HL-60/S4 treated with retinoic acid at 250 ng/mL for 4 days and 3 days (cell line): ENCODE measurements around the gene WNK2.

ENCODE experiments used
- in situ Hi-C: fragments of 300-500 bp; cut with MboI; formaldehyde crosslinking; loops from 2 replicates; pipeline ENCODE4 v1.7.0; 2022; ENCODE audit warnings: low sequenced_read_pairs

WNK2 gene

DNA sequence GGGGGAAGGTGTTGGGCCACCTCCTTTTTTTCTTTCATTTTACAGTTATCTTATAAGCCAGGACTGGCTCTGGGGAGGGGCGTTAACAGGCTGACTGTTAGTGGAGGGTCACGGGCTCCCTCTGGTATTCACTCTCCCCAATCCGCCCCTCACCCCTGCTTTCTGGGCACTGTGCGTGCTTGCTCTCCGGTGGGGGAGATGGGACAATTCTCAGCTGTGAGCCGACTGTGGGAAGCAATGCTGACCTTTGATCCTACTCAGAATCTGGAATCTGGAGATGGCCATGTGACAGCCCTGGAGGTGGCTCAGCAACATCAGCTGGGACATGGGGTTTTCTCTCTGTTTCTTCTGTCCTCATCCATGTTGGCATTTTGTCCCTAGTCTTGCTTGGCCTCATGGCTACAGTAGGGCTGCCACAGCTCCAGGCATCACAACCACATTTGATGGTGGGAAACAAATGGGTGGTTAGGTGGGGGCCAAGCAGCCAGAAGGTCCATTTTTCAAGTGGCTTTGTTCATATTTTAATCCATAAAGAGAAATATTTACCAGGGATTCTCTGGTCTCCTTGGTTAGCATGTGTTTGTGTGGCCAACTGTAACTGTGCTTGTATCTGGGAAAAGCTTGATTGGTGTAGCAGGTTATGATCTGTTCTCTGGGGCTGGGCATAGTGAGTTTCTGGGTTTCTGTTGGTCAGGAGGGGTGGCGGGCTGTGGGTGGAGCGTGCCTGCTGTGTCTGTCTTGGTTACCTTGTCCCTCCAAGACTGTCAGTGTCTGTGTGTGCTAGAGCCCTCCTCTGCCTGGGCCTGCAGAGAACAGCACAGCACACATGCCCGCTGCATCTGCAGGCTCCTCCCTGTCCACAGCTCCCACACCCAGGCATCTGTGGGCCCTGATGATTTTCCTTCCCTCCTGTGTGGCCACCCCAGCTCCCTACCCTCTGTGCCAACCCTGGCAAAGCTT lies 12.4 kb downstream of the WNK2 start:
- in situ Hi-C loops: no loop called here

DNA sequence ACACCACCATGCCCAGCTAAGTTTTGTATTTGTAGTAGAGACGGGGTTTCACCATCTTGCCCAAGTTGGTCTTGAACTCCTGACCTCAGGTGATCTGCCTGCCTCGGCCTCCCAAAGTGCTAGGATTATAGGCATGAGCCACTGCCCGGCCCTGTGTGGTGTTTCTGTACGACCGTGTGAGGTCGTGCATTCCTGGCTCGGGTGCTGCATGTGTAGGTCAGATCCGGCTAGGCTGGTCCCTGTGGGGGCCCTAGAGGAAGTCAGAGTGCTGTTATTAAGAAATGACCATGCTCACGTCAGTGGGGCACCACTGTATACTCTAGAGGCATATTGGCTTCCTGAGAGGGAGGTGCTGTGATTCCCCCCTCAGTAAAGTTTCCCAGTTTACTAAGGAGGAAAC lies 13.7 kb downstream of the WNK2 start:
- in situ Hi-C loops: no loop called here

DNA sequence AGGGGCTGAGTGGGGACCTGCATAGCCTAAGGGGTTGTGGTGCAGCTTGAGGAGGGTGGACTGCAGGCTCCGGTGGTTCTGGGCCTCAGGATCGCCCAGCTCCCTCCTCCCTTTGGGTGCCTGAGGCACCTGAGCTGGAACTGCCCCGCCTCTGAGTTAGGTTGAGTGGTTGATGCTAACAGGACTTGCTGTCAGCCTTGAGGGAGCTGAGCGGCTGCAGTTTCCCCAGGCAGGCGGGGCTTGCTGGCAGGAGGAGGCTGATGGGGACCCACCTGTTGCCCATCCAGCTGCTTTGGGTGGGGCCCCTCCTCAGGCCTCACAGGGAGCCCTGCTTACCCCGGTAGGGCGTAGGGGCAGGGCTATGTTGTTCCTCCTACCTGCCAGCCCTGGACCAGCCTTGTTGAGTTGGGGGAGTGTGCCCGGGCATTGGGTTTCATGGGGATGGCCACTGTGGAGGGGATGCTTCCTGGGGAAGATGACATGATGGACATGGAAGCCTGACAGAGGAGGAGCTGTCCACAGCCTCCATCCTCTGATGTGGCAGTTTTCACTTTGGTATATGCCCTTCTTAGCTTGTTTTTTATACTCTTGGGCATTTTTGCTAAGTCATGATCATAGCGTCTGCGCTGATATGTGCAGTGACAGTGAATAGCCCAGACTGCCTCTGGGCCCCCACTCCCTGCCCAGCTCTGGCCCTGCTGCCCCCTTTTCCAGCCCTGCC lies 14.3 kb downstream of the WNK2 start:
- in situ Hi-C loops: no loop called here

DNA sequence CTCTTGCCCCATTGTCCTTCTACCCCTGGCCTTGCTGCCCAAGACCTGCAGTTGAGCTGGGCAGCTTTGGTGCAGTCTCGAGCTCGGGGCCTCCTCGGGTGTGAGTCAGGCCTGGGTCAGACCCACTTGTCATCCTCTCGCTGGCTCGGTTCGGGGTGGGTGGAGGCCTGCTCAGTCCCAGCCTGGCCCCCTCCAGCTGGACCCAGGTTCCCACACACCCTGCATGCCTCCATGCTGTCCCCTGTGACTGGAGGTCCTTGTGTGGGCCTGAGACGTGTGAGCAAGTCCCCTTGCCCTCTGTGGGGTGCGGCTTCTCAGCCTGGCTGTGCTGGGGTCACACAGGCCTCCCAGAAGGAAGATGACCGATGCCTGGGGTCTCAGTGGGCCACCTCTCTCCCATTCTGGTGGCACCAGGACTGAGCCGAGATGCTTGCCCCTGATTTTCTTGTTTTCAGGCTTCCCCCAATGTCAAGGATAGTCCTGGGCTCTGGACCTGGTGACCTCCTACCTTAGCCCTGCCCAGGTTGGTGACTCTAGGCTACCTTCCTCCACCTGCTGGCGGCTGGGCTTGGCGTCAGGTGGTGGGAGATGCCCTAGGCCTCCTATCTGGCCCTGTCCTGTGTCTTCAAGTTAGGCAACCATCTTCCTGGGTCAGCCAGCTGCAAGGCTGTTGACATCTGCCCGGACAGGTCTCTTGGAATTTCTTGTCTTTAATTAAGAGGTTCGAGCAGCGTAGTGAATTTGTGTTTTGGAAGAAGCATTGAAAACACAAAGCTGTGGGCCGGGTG lies 15.1 kb downstream of the WNK2 start:
- in situ Hi-C loops: no loop called here

DNA sequence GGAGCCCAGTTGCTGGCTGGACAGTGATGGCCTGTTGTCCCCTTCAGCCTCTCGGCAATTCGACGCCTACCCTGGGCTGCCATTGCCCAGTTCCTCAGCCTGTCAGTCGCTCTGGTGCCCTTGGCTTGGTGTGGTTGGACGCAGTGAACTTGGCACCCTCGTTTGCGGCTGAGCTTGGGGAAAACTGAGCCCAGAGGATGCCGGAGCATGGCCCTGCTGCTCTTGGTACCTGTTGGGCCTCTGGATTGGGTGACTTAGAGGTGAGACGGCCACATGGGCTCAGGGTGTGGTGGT lies 16.5 kb downstream of the WNK2 start:
- in situ Hi-C loops: no loop called here

DNA sequence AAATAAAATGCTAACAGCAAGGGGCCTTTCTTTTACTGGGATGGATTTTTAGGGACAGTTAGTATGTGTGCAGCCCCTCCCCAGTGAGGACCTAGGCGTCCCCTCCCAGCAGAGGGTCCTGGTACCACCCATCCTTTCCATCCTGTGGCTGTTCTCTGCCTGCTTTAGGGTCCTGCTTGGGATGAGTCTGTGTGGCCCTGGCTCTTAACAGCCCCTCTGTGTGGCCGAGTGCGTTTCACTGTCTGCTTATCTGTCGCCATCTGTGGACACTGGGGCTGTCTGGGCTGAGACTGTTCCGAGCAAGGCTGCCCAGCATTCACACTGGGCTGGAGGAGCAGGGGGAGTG lies 17.0 kb downstream of the WNK2 start:
- in situ Hi-C loops: no loop called here

DNA sequence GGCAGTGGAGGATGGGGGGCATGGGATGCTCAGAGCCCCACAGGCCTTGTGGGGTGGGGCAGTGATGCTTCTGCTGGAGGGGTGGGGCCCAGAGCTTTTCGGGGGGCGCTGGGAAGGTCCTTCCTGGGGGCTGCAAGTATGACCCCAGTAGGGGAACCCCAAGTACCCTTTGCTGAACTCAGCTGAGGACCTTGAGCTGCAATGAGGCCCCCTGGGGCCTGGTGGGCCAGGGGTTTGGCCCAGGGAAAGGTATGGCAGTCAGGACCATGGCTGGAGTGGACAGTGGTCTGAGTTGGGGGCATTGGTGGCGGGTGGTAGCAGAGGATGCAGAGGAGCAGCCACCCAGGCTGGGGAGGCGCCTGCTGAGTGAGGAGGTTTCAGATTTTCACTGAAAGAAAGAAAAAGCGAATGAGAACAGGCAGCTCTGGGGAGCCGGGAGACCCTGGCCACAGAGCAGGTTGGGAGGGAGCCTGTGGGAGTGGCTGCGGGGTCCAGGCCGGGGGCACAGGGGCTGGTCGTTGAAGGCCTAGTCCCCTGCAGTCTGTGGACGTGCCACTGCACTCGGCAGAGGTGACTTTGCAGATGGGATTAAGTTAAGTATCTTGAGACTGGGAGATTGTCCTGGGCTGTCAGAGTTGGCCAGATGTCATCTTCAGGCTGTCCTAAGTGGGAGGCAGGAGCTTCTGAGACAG lies 19.2 kb downstream of the WNK2 start:
- in situ Hi-C loops: no loop called here

DNA sequence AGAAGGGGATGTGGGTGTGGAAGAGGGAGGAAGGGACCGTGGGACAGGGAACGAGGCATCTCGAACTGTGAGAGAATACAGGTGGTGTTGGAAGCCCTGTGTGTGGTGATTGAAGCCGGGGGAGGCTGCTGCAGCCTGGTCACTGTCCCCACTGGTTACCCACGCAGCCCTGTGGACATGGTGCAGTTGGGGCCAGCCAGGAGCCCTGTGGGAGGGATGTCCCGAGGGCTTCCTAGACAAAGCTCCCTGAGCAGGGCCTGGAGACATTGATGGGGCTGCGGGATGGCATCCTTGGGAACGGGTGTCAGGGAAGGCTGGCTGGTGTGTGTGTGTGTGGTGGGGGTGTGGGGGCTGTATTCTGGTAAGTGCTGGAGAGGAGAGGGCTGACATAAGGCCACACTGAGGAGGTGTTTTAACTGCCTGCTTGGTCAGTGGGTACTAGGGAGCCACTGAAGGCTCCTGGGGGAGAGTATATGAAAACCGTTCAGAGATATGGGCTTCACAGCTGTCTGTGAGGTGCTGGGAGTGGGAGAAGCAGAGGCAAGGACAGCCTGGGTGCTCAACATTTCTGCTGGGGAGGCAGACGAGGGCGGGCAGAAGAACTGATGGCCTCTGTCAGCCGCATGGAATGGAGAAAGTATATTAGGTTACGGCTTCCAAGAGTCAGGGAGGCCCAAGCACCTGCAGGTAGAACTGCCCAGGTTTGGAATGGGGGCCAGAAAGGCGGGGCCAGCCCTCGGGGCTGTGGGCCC lies 20.0 kb downstream of the WNK2 start:
- in situ Hi-C loops: no loop called here

DNA sequence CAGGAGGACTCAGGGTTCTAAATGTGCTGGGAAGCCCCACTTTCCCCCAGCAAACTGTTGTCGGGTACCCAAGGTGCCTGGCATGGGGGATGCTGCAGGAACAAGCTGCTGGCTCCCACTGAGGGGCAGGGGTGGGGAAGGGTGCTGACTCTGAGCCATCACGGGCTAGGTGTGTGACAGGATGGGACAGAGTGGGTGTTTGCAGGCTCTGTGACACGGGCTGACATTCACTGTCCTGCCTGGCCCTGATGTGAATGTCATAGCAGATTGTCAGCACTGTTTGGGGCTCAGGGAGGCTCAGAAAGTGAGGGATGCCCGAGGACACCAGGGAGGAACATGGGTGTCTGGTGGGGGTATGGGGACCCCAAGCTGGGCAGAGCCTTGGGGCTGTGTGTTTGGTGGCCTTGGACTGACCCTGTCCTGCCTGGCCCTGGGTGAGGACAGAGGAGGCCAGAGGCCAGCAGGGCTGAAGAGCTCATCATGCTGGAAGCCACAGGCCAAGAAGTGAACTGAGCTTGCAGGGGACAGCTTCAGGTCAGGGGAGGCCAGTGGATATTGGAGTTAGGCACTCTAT lies 20.6 kb downstream of the WNK2 start:
- in situ Hi-C loops: no loop called here

DNA sequence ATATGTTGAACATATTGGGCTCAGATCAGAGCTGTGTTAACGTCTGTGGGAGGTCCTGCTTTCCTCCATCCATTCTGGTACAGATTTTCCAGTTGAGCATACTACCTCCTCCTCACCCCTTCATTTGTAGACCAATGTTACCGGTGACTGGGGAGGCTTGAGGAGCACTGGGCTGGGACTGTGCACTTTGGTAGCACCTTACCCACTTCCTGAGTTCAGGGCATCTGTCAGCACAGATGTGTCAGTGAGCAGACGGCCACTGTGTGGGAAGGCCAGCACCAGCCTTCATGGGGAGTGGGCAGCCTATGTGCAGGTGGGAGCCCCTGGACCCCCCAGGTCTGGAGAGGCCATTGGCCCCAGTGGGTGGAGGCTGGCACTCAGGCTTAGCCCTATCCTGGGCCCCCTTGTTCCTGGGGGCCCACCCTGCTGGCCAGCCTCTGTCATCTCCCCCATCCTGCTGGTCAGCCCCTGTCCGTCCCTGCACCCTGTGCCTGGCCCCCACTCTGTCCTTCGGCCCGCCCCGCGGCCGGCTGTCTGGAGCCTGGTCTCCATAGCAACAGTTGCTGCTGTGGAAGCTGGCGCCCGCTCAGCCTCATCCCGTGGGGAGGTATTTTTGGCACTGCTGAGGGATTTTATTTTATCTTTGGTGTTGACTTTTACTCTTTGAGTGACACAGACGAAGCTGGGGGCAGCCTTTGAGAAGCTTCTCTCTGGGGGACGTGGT lies 21.3 kb downstream of the WNK2 start:
- in situ Hi-C loops: no loop called here

DNA sequence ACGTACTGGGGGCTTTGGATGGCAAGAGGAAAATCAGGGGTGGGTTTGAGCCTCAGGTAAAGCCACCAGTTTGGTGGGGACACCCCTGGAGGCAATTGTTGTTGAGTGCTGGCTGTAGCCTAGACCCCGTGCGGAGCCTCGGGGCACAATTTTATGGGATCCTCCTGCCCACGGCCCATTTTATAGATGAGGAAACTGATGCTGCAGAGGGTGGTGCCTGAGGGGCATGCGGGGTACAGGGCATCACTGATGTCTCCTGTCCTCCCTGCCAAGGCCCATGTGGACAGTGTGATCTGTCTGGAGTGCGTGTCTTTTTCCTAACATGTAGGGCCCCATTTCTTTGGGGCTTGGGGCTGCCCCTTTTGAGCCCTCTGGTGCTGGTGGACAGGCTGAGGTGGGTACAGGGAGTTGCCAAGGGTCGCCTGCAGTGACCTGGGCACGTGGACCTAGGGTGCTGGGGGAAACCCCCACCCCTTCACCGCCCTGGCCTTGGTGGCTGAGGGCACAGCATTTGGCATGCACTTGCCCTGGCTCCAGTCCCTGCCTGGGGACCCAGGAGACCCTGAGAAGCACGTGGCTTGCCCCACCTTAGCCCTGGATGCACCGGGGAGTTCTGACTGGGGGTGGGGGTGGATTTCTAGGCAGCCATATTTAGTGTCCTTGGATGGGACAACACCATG lies 22.1 kb downstream of the WNK2 start:
- in situ Hi-C loops: no loop called here

DNA sequence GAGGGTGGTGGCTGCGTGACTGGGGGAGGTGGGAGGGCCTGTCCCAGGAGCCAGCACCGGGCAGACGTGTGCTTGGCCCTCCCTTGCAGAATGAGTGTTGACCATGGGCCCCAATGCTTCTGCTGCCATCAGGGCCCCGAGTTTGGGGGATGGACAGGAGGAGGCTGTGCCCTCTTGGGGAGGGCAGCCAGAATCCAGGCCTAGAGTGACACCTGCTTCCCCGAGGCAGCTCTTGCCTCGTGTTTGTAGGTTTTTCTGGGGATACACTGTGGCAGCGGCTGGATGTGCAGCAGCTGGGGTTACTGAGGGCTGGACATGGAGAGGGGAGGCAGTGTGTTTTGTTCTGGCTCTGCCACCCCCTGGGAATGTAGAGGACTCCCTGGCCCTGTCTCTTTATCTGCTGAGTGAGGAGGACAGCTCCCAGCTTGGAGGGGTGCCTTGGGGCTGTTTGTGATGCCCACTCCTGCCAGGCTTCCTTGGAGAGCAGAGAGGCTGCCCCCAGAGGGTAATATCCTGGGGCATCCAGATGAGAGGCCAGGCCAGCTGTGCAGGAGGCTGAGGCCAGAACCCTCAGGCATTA lies 22.7 kb downstream of the WNK2 start:
- in situ Hi-C loops: no loop called here

DNA sequence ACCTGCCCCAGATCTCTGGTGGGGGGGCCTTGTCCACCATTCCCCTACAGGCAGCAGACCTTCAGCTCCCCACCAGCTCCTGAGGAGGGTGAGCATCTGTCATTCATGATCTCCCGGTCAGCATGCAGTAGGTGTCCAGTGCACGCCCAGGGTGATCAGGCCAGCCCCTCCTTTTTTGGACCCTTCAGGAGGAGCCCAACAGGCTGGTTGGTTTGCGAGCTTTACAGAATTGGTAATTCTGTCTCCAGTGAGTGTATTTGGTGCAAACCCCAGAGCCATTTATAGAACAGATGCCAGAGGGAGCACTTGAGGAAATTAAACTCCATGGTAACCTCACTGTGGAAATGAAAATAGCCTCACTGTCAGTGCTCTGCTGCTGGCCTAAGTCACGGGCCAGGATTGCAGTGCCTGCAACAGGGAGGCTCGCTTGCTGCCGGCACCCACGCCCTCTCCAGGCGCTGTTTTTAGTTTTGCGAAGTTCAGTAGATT lies 23.4 kb downstream of the WNK2 start:
- in situ Hi-C loops: no loop called here

DNA sequence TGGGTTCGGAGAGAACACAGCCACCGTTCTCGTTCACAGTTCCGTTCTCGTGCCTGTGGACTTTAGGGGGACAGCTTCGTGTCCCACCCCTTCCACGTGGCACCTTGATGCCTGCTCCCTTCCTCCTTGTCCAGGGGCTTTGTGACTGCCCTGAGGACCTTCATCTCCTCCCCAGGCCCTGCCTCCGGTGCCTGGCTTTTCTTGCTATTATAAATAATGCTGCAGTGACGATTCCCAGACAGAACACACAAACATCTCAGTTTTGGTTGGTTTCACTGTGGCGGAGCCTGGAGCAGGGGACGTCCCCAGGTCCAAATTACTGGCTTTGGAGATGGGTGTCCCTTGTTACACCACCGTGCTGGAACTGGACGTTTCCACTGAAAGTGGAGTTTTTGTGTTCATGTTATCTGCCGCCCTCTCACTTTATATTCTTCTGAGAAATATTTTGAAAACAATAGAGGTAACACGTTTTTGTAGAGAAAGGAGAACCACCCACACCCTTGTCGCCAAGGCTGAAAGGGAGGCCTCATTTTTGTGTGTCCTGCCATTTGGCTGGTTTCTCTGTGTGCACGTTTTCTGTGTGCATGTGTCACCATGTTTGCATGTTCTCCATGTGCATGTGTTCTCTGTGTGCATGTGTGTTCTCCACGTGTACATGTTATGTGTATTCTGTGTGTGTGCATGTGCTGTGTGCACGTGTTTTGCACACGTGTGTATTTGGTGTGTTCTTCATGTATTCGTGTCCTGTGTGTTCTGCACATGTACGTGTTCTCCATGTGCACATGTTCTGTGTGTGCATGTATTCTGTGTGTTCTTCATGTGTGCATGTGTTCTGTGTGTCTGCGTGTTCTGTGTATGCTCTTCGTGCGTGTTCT lies 24.2 kb downstream of the WNK2 start:
- in situ Hi-C loops: no loop called here

DNA sequence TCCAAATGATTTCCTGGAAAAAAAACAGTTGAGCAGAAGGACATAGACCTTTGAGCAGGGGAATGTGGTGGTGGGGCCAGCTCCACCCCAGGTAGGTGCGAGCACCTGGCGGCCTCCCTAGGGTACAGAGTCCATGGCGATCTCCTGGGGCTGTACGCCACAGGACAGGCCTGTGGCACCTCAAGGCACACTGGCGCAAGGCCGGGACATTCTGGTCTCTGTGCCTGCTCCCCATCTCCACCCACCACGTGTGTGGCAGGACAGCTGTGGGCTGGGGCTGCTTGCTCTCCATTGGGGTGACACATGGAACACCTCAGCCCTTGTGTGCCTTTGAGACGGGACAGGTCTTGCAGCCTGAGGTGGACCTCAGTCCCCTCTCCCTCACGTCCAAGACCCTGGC lies 25.2 kb downstream of the WNK2 start:
- in situ Hi-C loops: no loop called here

DNA sequence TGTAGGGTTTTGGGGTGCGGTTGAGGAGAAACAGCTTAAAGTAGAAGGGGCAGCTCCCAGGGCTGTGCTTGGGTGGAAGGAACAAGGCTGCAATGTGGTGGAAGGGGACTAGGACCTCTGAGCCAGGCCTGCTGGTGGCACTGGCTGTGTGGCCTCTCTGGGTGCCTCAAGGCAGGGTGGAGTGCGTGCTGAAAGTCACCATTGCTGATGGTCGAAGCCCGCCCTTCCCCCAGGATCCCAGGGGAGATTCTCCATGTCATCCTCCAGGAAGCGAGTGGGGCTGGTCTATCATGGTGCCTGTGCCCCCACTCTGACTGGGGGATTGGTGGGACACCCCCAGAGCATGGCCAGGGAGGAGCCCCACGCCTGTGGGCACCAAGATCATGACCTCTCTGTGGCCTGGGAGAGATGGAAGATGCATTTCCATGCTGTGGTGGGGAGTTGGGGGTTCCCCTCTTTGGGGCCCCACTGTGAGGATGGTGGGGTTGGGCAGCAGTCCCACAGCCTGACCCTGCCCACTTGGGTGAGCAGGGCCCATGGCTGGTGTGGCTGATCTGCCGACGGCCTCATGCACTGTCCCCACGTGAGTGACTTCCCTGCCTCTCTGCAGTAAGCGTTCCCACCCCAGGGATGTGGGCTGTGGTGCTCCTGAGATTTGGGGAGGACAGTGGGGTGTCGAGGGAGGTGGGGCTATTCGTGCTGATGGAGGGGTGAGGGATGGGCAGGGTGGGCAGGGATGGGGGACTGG lies 25.8 kb downstream of the WNK2 start:
- in situ Hi-C loops: no loop called here
